BE2C (cell line): Measurements from ENCODE around the gene SZT2.
A peak's percentile ranks its signal among the peaks of the same experiment; 100 is the strongest.
"Not testable (repeated sequence)": the region's sequence is repeated elsewhere in the genome, so short reads cannot be mapped to it uniquely, and the experiment has no call there.

Experiments
- DNase-seq: peaks from one replicate; pipeline ENCODE4 v3.0.0-alpha.2; 2020
- H3K27me3 ChIP-seq: fragments of 250-450 bp; sonication (Bioruptor Pico); 2 replicates; pipeline ENCODE4 v1.5.1; 2020; ENCODE audit warnings: mild to moderate bottlenecking
- H3K36me3 ChIP-seq: fragments of 250-450 bp; sonication (Bioruptor Pico); 2 replicates; pipeline ENCODE4 v1.5.1; 2020; ENCODE audit warnings: mild to moderate bottlenecking
- H3K4me1 ChIP-seq: fragments of 250-450 bp; sonication (Bioruptor Pico); 2 replicates; pipeline ENCODE4 v1.5.1; 2020
- H3K4me3 ChIP-seq: 2 replicates; pipeline ENCODE4 v1.5.1; 2011; ENCODE audit warnings: low read depth, low read length
- H3K9me3 ChIP-seq: fragments of 250-450 bp; sonication (Bioruptor Pico); 2 replicates; pipeline ENCODE4 v1.5.1; 2020
- CTCF ChIP-seq: IDR thresholded peaks from 2 replicates; pipeline ENCODE4 v1.5.1; 2012; ENCODE audit warnings: mild to moderate bottlenecking, low read depth, low read length

SZT2 gene

GRCh38 chr1:43451701-43452532, 62.2 kb downstream of the SZT2 start:
- no peak overlapping the region for H3K4me3 ChIP-seq
- no peaks in the 10 kb centered on the region for H3K4me1 ChIP-seq
- no peak for DNase-seq
- H3K9me3 ChIP-seq, result no peaks in the 10 kb centered on the region
- no peaks in the 10 kb centered on the region; the same call in 1 of the 2 replicates for H3K36me3 ChIP-seq
- TF ChIP-seq CTCF, result no peak
- no peaks in the 10 kb centered on the region for H3K27me3 ChIP-seq

- H3K27me3 ChIP-seq, result no peaks in the 10 kb centered on the region
- no peaks in the 10 kb centered on the region for H3K9me3 ChIP-seq
- no peaks in the 10 kb centered on the region for H3K4me1 ChIP-seq
- no peak for TF ChIP-seq CTCF
- DNase-seq, result no peak
- no peaks in the 10 kb centered on the region for H3K36me3 ChIP-seq
- no peak overlapping the region for H3K4me3 ChIP-seq
These were observed 63.2 kb downstream of the SZT2 start for GRCh38 chr1:43452789-43453441.

GRCh38 chr1:43453442-43454269, 64.0 kb downstream of the SZT2 start, which contains the start of gene HYI:
Gene HYI, minus strand, starts transcription at chr1:43453931. Its CDS starts 138 bp downstream, at chr1:43453793.
- no peaks in the 10 kb centered on the region for H3K27me3 ChIP-seq
- H3K4me3 ChIP-seq, result peak within 1 kb of the TSS; percentile 53
- no peaks in the 10 kb centered on the region for H3K4me1 ChIP-seq
- no peaks in the 10 kb centered on the region for H3K9me3 ChIP-seq
- DNase-seq, result peak; percentile 67
- no peaks in the 10 kb centered on the region for H3K36me3 ChIP-seq
- TF ChIP-seq CTCF, result no peak

- H3K4me3 ChIP-seq, result peak overlapping the region; percentile 53
- DNase-seq, result peak; percentile 57
- no peak for TF ChIP-seq CTCF
- H3K4me1 ChIP-seq, result no peaks in the 10 kb centered on the region
- peaks cover 3% of the 10 kb centered on the region; the same call in 1 of the 2 replicates for H3K27me3 ChIP-seq
- H3K9me3 ChIP-seq, result no peaks in the 10 kb centered on the region
- no peaks in the 10 kb centered on the region for H3K36me3 ChIP-seq
These were observed 64.7 kb downstream of the SZT2 start for GRCh38 chr1:43454270-43455011.

- Histone ChIP-seq H3K27me3 (peaks cover 3% of the 10 kb centered on the region; the same call in 1 of the 2 replicates), H3K36me3 (no peaks in the 10 kb centered on the region), H3K4me1 (no peaks in the 10 kb centered on the region), H3K9me3 (no peaks in the 10 kb centered on the region), H3K4me3 (no peak overlapping the region)
- DNase-seq, result no peak
- no peak for TF ChIP-seq CTCF
These were observed 65.7 kb downstream of the SZT2 start for GRCh38 chr1:43455213-43455889.

GRCh38 chr1:43458379-43458778, 68.7 kb downstream of the SZT2 start:
- not testable (repeated sequence) for H3K36me3 ChIP-seq, H3K9me3 ChIP-seq, H3K4me1 ChIP-seq, H3K4me3 ChIP-seq, H3K27me3 ChIP-seq, DNase-seq
